ENCODE results near the gene KCNJ15.

DNA sequence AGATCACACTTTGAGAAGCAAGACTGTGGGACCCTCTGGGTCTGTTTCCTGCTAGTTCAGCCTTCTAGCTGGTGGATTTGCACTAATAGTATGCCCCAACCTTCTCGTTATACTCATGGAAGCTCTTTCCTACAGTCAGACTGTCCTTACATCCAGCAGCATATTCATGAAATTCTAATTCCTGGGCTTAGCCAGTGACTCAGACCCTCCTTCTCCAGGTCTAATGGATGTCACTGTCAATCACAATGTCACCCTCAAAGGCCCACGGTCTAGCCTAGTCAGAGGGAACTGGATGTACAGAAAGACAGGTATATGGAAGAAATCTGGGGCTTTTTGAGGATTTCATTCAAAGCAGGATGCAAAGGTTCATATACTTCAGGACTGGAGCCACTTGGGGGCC, 72.4 kb downstream of the KCNJ15 start:
- TF ChIP-seq, protein P1, sequence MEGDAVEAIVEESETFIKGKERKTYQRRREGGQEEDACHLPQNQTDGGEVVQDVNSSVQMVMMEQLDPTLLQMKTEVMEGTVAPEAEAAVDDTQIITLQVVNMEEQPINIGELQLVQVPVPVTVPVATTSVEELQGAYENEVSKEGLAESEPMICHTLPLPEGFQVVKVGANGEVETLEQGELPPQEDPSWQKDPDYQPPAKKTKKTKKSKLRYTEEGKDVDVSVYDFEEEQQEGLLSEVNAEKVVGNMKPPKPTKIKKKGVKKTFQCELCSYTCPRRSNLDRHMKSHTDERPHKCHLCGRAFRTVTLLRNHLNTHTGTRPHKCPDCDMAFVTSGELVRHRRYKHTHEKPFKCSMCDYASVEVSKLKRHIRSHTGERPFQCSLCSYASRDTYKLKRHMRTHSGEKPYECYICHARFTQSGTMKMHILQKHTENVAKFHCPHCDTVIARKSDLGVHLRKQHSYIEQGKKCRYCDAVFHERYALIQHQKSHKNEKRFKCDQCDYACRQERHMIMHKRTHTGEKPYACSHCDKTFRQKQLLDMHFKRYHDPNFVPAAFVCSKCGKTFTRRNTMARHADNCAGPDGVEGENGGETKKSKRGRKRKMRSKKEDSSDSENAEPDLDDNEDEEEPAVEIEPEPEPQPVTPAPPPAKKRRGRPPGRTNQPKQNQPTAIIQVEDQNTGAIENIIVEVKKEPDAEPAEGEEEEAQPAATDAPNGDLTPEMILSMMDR (IDR thresholded peaks at IDR 0.05; ENCODE audit: low read depth, low read length): no peak
- no peak for TF ChIP-seq EZH2phosphoT487 (IDR thresholded peaks at IDR 0.05; ENCODE audit: low read depth)

All from OCI-LY3 (cell line).